HG03159 (cell line): ENCODE data around the gene RAC3.

Experiments
- ATAC-seq: cut with Tn5 transposase; IDR thresholded peaks from one replicate; pipeline ENCODE4 v1.9.1; 2021; ENCODE audit warnings: mild to moderate bottlenecking, moderate library complexity; ENCODE audit not compliant: unreplicated experiment

The RAC3 gene

GRCh38 chr17:81998691-81999438 lies 32.6 kb upstream of the RAC3 start:
- no peak for ATAC-seq

GRCh38 chr17:81999587-81999975 lies 31.9 kb upstream of the RAC3 start:
- no peak for ATAC-seq

DNA sequence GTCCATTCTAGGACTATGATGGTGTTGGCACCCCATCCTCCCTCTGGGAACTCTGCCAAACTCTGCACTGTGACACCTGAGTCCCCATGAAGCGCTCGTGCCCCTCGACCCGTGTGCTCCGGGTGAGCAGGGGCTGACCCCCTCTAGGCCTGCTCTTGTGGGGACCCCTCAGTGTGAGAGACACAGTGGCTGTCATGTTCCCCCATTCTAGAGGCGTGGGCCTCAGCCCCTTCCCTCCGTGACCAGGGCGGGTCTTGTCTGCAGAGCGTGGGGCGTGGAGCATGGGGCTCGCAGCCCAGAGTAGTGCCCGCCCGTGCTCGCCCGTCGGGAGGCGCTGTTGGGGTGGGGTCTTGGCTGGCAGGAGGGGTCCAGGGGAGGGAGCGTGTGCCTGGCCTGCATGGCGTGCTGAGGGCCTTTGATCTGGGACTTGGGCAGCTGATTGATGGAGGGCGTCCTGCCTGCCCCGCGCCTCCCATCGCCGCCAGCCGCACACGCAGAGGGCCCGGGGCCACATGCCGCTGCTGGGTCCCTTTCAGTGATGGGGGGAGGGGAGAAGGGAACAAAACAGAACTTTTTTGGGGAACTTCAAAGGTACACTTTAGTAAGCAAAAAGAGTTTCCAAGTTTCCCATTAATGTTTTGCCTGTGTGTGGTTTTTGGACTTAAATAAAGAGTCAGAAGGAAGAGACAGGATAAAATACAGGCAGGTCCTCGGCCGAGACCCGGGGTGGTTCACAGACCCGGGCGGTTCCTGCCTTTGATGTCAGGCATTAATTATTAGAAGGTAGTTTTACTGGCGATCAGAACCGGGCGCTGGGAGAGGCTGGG lies 31.3 kb upstream of the RAC3 start:
- no peak for ATAC-seq

GRCh38 chr17:82000803-82001570 lies 30.5 kb upstream of the RAC3 start:
- ATAC-seq, result no peak

- ATAC-seq, result no peak
Observed at GRCh38 chr17:82001571-82002056, 29.9 kb upstream of the RAC3 start.

DNA sequence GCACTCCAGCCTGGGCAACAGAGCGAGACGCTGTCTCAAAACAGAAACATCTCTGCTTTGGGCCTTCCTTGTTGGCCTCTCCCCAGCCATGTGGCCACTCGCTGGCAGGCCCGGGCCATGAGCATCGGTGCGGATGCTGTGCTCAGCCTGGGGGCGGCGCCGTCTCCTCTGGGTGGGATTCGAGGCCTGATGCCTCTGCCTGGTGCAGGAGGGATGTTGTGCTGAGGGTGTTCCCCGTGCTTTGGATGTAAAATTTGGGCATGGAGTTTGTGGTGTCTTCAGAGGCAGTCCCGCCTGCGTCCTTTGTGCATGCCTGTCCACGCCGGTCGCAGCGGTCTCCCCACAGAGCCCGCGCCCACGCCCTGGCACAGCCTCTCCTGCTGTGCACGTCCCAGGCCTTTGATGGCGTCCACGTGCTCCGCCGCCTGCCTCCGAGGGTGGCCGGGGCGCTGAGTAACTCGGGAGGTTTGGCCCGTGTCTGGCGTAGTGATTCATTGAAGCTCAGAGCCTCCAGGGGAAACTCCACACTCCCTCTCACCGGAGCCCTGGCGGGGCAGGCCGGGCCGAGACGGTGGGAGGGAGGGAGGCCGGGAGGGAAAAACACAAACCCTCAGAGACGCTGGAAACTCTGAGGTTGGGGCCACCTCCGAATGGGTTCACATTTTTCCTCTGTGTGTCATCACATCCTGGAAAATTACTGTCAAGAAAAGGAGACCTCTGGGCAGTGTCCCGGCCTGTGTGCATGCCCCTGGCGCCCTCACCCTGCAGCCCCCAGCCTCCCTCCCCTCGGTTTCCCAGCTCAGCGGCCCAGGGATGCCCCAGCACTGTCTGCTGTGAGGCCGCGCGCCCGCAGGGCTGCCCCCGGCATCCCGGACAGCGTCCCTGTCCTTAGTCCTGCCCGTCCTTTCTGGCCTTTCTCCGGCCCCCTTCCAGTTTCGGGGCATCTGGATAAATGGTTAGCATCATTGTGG lies 27.8 kb upstream of the RAC3 start:
- ATAC-seq, result no peak

DNA sequence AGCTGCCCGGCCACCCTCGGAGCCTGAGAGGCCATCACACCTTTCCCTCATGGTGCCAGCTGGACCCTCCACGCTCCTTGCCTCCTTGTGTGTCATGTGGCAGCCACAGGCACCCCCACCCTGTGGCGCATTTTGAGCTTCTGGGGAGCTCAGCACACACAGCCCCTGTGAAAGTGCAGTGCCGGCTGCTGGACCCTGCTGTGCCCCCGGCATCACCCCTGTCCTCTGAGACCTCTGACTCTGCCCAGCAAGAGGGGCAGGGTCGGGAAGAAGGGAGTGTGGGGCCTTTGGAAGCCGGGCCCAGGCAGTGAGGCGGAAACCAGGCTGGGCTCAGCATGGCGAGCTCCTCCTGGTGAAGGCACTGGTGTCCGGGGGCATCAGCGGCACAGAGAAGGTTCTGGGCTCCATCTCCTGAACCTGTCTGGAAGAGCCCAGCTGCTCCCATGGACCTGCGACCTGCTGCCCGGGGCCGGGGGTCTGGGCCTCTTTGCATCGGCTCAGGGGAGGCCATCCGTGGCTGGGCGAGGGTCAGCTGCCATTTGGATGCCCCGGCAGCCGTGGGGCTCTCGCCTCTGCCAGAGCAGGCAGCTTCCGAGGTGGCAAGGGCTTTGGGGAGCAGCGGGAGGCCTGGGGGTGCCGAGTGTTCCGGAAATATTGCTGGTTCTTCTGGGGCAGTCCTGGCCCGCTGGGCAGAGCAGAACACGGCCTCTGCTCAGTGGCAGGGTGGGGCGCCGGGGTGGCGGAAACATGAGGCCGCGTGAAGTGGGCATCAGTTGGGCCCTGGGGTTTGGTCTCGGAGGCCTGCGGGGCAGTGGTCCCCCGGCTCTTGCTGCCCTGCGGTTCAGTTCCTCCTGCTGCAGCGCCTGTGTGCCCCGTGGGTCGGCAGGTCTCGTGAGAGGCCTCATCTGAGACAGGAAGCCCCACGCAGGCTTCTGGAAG lies 26.7 kb upstream of the RAC3 start:
- ATAC-seq, result no peak

DNA sequence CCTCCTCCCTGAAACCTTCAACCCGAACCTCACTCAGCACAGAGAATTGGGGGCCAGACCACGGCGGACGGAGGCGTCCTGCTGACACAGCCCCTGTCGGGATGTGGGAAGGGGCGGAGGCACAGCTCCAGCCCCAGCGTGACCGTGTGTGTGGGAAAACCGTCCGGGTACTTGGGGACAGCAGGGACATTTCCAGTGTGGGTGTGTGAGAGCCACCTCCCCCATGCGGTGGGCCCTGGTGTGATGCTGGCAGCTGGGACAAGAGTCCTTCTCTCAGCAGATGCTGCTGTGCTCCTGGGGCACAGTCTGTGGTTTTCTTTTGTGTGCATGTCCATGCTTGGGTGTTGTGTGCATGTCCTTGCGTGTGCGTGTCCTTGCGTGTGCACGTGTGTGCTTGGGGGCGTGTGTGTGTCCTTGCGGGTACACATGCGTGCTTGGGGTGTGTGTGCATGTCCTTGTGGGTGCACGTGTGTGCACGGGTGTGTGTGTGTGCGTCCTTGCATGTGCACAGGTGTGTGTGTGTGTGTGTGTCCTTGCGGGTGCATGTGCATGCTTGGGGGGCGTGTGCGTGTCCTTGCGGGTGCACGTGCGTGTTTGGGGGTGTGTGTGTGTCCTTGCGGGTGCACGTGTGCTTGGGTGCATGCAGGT lies 25.7 kb upstream of the RAC3 start:
- no peak for ATAC-seq

- no peak for ATAC-seq
Observed at GRCh38 chr17:82006468-82007227, 24.8 kb upstream of the RAC3 start.

DNA sequence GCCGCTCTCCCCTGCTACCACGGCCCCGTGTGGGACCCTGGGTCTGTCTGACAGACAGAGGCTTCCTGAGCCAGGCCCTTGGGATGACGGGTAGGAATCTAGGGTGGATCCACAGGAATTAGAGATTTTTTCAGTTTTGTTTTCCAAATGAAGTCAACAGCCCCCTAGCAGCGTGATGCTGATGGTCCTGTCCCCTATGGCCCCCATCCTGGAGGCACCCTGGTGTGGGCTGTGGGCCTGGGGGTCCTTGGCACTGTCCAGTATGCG lies 24.3 kb upstream of the RAC3 start:
- ATAC-seq, result no peak

- ATAC-seq, result no peak
Observed at GRCh38 chr17:82007495-82008257, 23.8 kb upstream of the RAC3 start.

GRCh38 chr17:82008258-82008940 lies 23.1 kb upstream of the RAC3 start:
- no peak for ATAC-seq

GRCh38 chr17:82008941-82009405 lies 22.5 kb upstream of the RAC3 start:
- no peak for ATAC-seq

DNA sequence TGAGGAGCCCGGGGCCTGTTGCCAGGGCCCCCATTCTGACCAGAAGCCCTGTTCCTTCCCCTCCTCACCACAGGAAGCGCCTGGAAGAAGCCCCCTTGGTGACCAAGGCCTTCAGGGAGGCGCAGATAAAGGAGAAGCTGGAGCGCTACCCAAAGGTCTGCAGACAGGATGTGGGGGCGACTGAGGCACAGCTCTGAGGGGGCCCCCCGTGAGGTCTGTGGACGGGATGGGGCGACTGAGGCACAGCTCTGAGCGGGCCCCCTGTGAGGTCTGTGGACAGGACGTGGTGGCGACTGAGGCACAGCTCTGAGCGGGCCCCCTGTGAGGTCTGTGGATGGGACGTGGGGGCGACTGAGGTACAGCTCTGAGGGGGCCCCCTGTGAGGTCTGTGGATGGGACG lies 22.1 kb upstream of the RAC3 start:
- no peak for ATAC-seq

GRCh38 chr17:82010575-82011525 lies 20.6 kb upstream of the RAC3 start:
- no peak for ATAC-seq
